GM19397 (cell line): ENCODE data around the gene DNAJC22.
"Not testable (repeated sequence)": the region's sequence is repeated elsewhere in the genome, so short reads cannot be mapped to it uniquely, and the experiment has no call there.

Experiments used
- ATAC-seq: cut with Tn5 transposase; IDR thresholded peaks from one replicate; pipeline ENCODE4 v1.9.1; 2021; ENCODE audit warnings: mild to moderate bottlenecking, moderate library complexity; ENCODE audit not compliant: unreplicated experiment

The DNAJC22 gene

DNA sequence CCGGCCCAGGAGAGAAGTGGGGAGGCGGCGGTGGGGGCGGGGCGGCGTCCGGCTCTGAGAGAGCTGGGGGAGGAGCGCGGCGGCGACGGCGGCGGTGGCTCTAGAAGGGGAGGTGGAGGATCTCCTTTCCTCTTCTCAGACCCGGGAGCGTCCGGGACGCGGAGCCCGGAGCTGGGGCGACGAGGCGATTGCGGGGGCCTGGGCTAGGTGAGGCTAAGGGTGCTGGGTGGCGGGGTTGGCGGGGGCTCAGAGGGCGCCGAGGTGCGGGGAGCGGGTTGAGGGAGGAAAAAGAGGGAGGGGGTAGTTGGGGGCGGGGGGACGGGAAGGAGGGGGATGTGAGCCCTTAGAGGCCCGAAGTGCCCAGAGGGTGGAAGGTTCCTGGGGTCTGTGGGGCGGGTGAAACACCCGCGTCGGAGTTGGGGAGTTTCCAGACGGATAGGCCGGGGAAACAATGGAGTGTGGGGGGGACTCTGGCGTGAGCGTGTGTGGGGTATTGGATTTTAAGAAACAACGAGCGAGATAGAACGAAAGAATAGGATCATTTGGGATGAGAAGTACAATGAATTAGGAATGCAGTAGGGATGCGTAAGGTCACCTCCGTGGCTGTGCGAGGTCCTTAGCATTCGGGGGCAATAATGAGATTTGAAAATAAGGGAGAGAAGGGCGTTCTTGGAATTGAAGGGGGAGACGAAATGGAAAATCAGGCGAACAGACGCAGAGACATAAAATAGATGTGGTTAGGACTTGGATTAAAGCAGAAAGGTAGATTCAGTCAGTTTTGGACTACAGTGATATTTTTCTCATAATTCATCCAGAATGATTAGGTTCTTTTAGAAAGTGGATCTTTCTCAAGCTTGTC, 20.9 kb downstream of the DNAJC22 start, which contains the start of gene SPATS2:
TSS of gene SPATS2 (plus strand) at position 82 of the 859 bp plus-strand sequence. CDS start 93,551 bp downstream, outside the sequence.
- no peak for ATAC-seq

DNA sequence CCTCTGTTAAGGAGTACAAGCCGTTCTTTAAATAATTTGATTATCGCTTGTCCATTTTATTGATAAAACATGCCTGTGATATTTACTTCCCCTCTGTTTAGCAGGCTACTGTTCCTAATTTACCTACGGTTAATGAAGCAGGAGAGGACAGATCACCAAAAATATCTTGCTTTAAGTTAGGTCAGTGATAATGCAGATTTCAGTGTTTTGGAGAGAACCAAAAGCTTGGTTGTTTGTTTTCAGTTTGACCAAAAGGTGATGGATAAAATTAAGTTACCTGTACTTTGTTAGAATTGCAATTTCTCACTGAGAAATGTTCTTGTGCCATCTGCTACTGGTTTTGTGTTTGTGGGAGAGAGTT, 21.5 kb downstream of the DNAJC22 start:
- no peak for ATAC-seq

DNA sequence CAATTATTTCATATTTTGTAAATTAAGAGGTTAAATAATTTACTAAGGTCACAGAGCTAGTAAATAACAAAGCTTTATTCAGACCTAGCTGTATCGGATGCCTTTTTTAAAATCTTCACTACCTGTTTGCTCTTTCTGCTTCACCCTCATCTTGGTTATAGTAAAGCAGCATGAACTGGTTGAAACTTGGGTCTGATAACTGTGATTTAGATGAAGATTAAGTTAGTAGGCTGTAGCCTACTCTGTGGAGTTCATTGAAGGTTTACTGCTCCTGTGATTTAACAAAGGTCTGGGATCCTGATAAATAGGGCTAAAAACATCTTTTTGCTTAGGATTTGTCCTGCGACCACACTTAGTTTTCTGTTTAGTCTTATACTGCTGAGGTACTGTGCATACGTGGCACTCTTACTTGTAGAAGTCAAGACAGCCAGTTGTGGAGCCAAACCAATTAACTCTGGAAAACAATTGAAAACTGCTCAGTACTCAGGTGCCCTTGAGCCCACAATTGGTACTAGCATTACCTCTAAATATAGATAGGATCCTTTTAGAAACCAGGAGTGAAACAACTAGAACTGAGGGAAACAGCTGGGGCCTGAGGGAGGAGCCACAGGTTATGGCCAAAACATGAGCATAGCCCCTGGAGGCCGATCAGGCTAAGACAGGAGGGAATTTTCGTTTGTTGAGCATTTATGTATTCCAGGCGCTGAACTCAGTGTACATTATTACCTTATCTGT, 22.9 kb downstream of the DNAJC22 start:
- ATAC-seq: peak; percentile 25

- no peak for ATAC-seq
Observed at GRCh38 chr12:49370539-49370938, 23.9 kb downstream of the DNAJC22 start.

DNA sequence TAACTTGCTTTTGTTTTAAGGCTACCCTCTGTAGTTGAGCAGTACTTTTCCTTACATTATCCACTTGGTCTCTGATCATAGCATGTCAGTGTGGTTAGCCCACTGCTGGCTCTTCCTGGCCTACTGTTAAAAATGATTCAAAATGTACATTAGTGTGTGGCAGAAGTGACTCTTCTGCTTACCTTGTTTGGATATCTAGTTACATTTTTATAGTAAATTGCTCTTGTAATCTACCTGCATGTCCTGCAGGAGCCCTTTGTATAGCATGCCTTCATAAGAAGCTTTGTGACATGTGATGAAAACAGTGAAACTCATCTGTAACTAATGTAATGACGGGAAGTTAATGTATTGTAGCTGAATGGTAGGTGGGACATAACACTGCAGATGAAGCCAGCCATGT, 28.7 kb downstream of the DNAJC22 start:
- no peak for ATAC-seq

GRCh38 chr12:49377386-49377785, 30.7 kb downstream of the DNAJC22 start:
- ATAC-seq: no peak

DNA sequence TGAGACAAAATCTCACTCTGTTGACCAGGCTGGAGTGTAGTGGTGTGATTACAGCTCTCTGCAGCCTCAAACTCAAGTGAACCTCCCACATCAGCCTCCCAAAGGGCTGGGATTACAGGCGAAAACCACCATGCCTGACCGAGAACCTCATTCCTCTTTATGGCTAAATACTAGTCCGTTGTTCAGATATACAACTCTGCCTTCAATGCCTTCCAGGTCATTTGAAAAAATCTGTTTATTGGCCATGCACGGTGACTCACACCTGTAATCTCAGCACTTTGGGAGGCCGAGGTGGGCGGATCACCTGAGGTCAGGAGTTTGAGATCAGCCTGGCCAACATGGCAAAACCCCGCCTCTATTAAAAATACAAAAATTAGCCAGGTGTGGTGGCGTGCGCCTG, 33.5 kb downstream of the DNAJC22 start:
- not testable (repeated sequence) for ATAC-seq

GRCh38 chr12:49388682-49389386, 42.1 kb downstream of the DNAJC22 start:
- ATAC-seq: no peak

- ATAC-seq: no peak
Observed at GRCh38 chr12:49389387-49389703, 42.7 kb downstream of the DNAJC22 start.

- no peak for ATAC-seq
Observed at GRCh38 chr12:49397000-49397399, 50.3 kb downstream of the DNAJC22 start.

DNA sequence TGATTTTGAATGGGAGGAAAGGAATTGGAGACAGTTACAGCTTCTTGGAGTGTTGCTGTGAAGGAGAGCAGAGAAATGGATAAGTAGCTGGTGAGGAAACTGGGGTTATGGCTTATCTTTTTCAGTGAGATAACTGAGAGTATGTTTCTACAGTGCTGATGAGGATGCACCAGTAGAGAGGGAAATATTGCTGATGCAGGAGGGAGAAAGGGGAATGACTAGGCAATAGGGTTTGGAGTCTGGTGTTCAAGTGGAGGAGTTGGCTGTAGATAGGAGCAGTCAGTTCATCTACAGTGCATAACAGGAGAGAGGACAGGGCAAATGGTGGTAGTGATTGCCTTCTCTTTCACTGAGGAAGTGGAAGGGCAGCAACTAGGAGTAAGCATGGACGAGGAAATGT, 53.6 kb downstream of the DNAJC22 start:
- ATAC-seq: no peak
